Endodermal cell (in vitro differentiated cells): ENCODE measurements around the gene TREH. TPM values are rescaled to one million over a fixed set of nuclear protein-coding genes. Genes with fewer than 3 reads are reported as not detected.

Experiments
- DNase-seq: peaks from one replicate; pipeline ENCODE4 v3.0.0-alpha.2; 2017
- H3K27ac ChIP-seq: 2 replicates; pipeline ENCODE4 v1.5.1; 2013; ENCODE audit warnings: mild to moderate bottlenecking, low read depth, low read length, moderate library complexity
- H3K27me3 ChIP-seq: 2 replicates; pipeline ENCODE4 v1.6.1; 2013; ENCODE audit warnings: mild to moderate bottlenecking, low read length, moderate library complexity; ENCODE audit not compliant: insufficient read depth, control insufficient read depth, poor library complexity, severe bottlenecking
- H3K36me3 ChIP-seq: 2 replicates; pipeline ENCODE4 v1.7.0; 2013; ENCODE audit warnings: mild to moderate bottlenecking, low read length, moderate library complexity; ENCODE audit not compliant: control insufficient read depth, insufficient read depth
- H3K4me1 ChIP-seq: one replicate; pipeline ENCODE4 v1.7.0; 2013; ENCODE audit warnings: low read length; ENCODE audit not compliant: control insufficient read depth, insufficient read depth
- H3K4me3 ChIP-seq: 2 replicates; pipeline ENCODE4 v1.5.1; 2013; ENCODE audit warnings: mild to moderate bottlenecking, low read length, moderate library complexity
- H3K9ac ChIP-seq: 2 replicates; pipeline ENCODE4 v1.6.1; 2013; ENCODE audit warnings: mild to moderate bottlenecking, low read length, moderate library complexity; ENCODE audit not compliant: poor library complexity, severe bottlenecking; ENCODE audit errors: extremely low read depth
- H3K9me3 ChIP-seq: 2 replicates; pipeline ENCODE4 v1.6.1; 2013; ENCODE audit warnings: mild to moderate bottlenecking, low read length, moderate library complexity; ENCODE audit not compliant: control insufficient read depth
- H3K27ac Mint-ChIP-seq: 2 replicates; pipeline ENCODE4 v1.8.0; 2020; ENCODE audit warnings: mixed read lengths
- H3K27me3 Mint-ChIP-seq: 2 replicates; pipeline ENCODE4 v1.8.0; 2021; ENCODE audit warnings: mild to moderate bottlenecking, mixed read lengths; ENCODE audit not compliant: insufficient read depth
- H3K36me3 Mint-ChIP-seq: 2 replicates; pipeline ENCODE4 v1.8.0; 2020; ENCODE audit warnings: low read depth, mixed read lengths
- H3K4me1 Mint-ChIP-seq: 2 replicates; pipeline ENCODE4 v1.8.0; 2020; ENCODE audit warnings: mixed read lengths
- H3K4me3 Mint-ChIP-seq: 2 replicates; pipeline ENCODE4 v1.8.0; 2020; ENCODE audit warnings: mild to moderate bottlenecking, moderate library complexity, mixed read lengths
- H3K9me3 Mint-ChIP-seq: 2 replicates; pipeline ENCODE4 v1.8.0; 2020; ENCODE audit warnings: mild to moderate bottlenecking, mixed read lengths
- WGBS, 2 experiments: methylation state at CpG; one replicate each; pipeline versions ENCODE4 v1.1.5 to v1.1.7; 2013; ENCODE audit warnings: missing lambda C conversion rate in 2 of 2, mixed read lengths in 1 of 2; ENCODE audit not compliant: insufficient coverage in 1 of 2, insufficient read length in 1 of 2; 5-methylcytosine and 5-hydroxymethylcytosine counted together
- total RNA-seq, 2 donors: library from RNA; stranded (reverse); fragmentation: NEBNext Ultra II Directional in 1 of 2; extraction: Animal tissue kit (Norgen Biotek cat#: 25700) in 1 of 2; gene quantifications; 2 replicates in 1 of 2; 3 replicates in 1 of 2; pipeline ENCODE4 v1.2.1, GENCODE V29; 2021
- TF ChIP-seq, protein P1 (sequence below): fragments of 200-600 bp; sonication (generic); conservative IDR thresholded peaks from 2 replicates; pipeline ENCODE4 v1.5.0; 2021; ENCODE audit warnings: antibody characterized with exemption, mild to moderate bottlenecking

TREH gene
- total RNA-seq, 2 donors from 2014 or later: not detected

DNA sequence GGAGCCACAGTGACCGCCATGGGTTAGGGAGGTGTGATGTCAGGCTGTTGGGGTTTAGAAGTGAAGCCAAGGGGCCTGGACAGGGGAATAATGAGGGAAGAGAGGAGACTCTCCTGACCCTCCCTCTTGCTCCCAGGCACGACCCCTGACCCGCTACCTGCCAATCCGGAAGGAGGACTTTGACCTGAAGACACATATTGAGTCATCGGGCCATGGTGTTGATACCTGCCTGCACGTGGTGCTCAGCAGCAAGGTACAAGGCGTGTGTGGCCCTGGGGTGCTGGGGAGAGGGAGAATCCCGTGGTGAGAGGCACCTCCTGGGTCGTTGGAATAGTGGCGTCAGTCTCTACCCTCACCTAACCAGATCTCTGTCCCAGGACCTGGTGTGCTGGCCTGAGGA is 29.5 kb downstream of the TREH start:
- TF ChIP-seq, protein P1, sequence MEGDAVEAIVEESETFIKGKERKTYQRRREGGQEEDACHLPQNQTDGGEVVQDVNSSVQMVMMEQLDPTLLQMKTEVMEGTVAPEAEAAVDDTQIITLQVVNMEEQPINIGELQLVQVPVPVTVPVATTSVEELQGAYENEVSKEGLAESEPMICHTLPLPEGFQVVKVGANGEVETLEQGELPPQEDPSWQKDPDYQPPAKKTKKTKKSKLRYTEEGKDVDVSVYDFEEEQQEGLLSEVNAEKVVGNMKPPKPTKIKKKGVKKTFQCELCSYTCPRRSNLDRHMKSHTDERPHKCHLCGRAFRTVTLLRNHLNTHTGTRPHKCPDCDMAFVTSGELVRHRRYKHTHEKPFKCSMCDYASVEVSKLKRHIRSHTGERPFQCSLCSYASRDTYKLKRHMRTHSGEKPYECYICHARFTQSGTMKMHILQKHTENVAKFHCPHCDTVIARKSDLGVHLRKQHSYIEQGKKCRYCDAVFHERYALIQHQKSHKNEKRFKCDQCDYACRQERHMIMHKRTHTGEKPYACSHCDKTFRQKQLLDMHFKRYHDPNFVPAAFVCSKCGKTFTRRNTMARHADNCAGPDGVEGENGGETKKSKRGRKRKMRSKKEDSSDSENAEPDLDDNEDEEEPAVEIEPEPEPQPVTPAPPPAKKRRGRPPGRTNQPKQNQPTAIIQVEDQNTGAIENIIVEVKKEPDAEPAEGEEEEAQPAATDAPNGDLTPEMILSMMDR: no peak
- Histone ChIP-seq H3K9me3 (no peaks in the 10 kb centered on the region), H3K27ac (no peak overlapping the region), H3K4me3 (no peak overlapping the region), H3K27me3 (no peaks in the 10 kb centered on the region), H3K36me3 (peaks cover 42% of the 10 kb centered on the region), H3K4me1 (no peaks in the 10 kb centered on the region), H3K9ac (no peak overlapping the region)
- Mint-ChIP-seq H3K36me3 (peaks cover 48% of the 10 kb centered on the region), H3K27ac (no peak overlapping the region), H3K4me1 (no peaks in the 10 kb centered on the region), H3K27me3 (no peaks in the 10 kb centered on the region), H3K9me3 (no peaks in the 10 kb centered on the region), H3K4me3 (no peak overlapping the region)
- DNase-seq: no peak
- WGBS, 2 experiments: 97 to 100% methylated on average over 7 to 10 of the region's 10 CpGs

DNA sequence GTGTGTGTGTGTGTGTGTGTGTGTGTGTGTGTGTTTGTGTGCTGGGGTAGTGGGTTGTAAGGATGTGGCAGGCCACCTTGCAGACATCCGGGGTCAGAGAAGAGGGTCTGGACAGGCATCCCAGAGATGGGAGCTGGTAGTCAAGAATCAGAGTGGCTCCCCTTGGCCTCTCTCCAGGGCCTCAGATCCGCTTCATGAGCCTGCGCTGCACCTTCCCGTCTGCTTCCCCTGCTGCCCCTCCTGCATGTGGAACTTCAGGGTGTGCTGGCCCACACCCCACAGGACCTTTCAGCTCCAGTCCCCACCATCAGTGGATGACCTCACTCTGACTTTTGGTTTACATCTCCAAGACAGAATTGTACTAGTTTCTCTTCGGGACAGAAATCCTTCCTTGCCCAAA is 31.2 kb downstream of the TREH start:
- no peak overlapping the region for H3K27ac Mint-ChIP-seq
- H3K4me3 Mint-ChIP-seq: no peak overlapping the region
- no peak overlapping the region for H3K4me3 ChIP-seq
- no peaks in the 10 kb centered on the region for H3K4me1 ChIP-seq
- H3K27ac ChIP-seq: no peak overlapping the region
- no peaks in the 10 kb centered on the region for H3K4me1 Mint-ChIP-seq
- H3K27me3 ChIP-seq: no peaks in the 10 kb centered on the region
- H3K9me3 Mint-ChIP-seq: no peaks in the 10 kb centered on the region
- no peaks in the 10 kb centered on the region for H3K9me3 ChIP-seq
- peaks cover 60% of the 10 kb centered on the region for H3K36me3 Mint-ChIP-seq
- H3K36me3 ChIP-seq: peaks cover 51% of the 10 kb centered on the region
- H3K27me3 Mint-ChIP-seq: no peaks in the 10 kb centered on the region
- no peak for DNase-seq
- TF ChIP-seq, protein P1: no peak
- no peak overlapping the region for H3K9ac ChIP-seq
- WGBS, 2 experiments: 93 to 100% methylated on average over 2 to 5 of the region's 5 CpGs

DNA sequence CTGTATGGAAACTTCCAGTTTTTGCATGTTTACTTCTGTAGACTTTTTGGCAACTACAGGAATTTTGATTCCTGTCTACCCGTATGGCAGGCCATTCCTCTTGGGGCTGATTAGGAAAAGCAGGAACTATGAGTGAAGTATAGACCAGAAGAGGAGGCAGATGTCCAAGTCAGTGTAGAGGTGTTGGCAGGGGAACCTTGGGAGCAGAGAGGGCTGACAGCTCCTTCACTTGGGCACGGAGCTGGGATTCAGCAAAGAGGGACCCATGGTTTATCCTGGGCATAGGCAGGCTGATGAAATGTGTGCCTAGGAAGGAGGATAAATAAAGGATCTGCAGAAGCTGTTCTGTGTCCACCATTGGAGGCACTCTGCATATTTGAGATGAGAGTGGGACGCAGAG is 33.1 kb downstream of the TREH start:
- Mint-ChIP-seq H3K27ac (no peak overlapping the region), H3K4me3 (no peak overlapping the region)
- TF ChIP-seq, protein P1: no peak

More for the DNA sequence above, 33.1 kb downstream of the TREH start:
- H3K4me1 ChIP-seq: no peaks in the 10 kb centered on the region
- no peaks in the 10 kb centered on the region for H3K9me3 ChIP-seq
- no peak for DNase-seq
- H3K27ac ChIP-seq: no peak overlapping the region
- H3K4me1 Mint-ChIP-seq: no peaks in the 10 kb centered on the region
- H3K9me3 Mint-ChIP-seq: no peaks in the 10 kb centered on the region
- no peaks in the 10 kb centered on the region for H3K27me3 ChIP-seq
- 89 to 97% methylated on average over 3 of the region's 3 CpGs for WGBS, 2 experiments
- no peaks in the 10 kb centered on the region for H3K27me3 Mint-ChIP-seq
- H3K36me3 Mint-ChIP-seq: peaks cover 57% of the 10 kb centered on the region
- no peak overlapping the region for H3K4me3 ChIP-seq
- peaks cover 56% of the 10 kb centered on the region for H3K36me3 ChIP-seq
- no peak overlapping the region for H3K9ac ChIP-seq
